Body of pancreas (tissue), 4 donors: ENCODE data around the gene RHOC.

Source experiments
- CTCF ChIP-seq, 7 experiments: fragments of 450-650 bp in 4 of 7; fragments of 200-600 bp in 3 of 7; sonication (generic) in 3 of 7; IDR thresholded peaks; one replicate each; pipeline ENCODE4 v1.5.1; 2016 to 2019; ENCODE audit warnings: antibody characterized with exemption in 7 of 7
- POLR2A ChIP-seq, 3 donors: fragments of 450-650 bp; IDR thresholded peaks; one replicate each; pipeline ENCODE4 v1.6.1; 2016; ENCODE audit warnings: antibody characterized with exemption in 3 of 3, mild to moderate bottlenecking in 2 of 3

GRCh38 chr1:112708489-112708888 lies 1.6 kb upstream of the RHOC start:
- TF ChIP-seq CTCF (IDR thresholded peaks at IDR 0.05) (no peak), POLR2A (IDR thresholded peaks at IDR 0.05) (no peak)
